Body of pancreas (tissue), 4 donors: Measurements from ENCODE around the gene CUEDC2. TPM values are rescaled to one million over a fixed set of nuclear protein-coding genes. Genes with fewer than 3 reads are reported as not detected.

Experiments
- ATAC-seq: fragments of 150-250 bp; one replicate; pipeline ENCODE4 v1.9.1; 2016
- DNase-seq, 4 donors: peaks; one replicate each; pipeline ENCODE4 v3.0.0-alpha.2; 2019
- H3K27ac ChIP-seq, 4 donors: fragments of 200-600 bp; sonication (generic); 1 replicate in 3 of 4; 2 replicates in 1 of 4; pipeline versions ENCODE4 v1.5.1 to v1.6.1; 2016 to 2019; ENCODE audit warnings: mild to moderate bottlenecking in 1 of 4, mixed read lengths in 1 of 4, moderate library complexity in 1 of 4
- H3K27me3 ChIP-seq, 2 donors: fragments of 200-600 bp; sonication (generic); one replicate each; pipeline ENCODE4 v1.6.0; 2016; ENCODE audit warnings: mild to moderate bottlenecking in 1 of 2
- H3K36me3 ChIP-seq, 2 donors: fragments of 200-600 bp; sonication (generic); replicated peaks in 1 of 2; 2 replicates each; pipeline ENCODE4 v1.5.1; 2016; ENCODE audit warnings: low read depth in 2 of 2; ENCODE audit not compliant: insufficient read depth in 1 of 2
- H3K4me1 ChIP-seq: fragments of 200-600 bp; sonication (generic); one replicate; pipeline ENCODE4 v1.6.0; 2016
- H3K4me3 ChIP-seq, 2 donors: fragments of 200-600 bp; sonication (generic); 1 replicate in 1 of 2; 2 replicates in 1 of 2; pipeline ENCODE4 v1.5.1; 2016 to 2019
- H3K9me3 ChIP-seq, 3 donors: fragments of 200-600 bp; sonication (generic); 1 replicate in 2 of 3; 2 replicates in 1 of 3; pipeline ENCODE4 v1.5.1; 2016
- CTCF ChIP-seq, 7 experiments: fragments of 450-650 bp in 4 of 7; fragments of 200-600 bp in 3 of 7; sonication (generic) in 3 of 7; IDR thresholded peaks; one replicate each; pipeline ENCODE4 v1.5.1; 2016 to 2019; ENCODE audit warnings: antibody characterized with exemption in 7 of 7
- POLR2A ChIP-seq, 3 donors: fragments of 450-650 bp; IDR thresholded peaks; one replicate each; pipeline ENCODE4 v1.6.1; 2016; ENCODE audit warnings: antibody characterized with exemption in 3 of 3, mild to moderate bottlenecking in 2 of 3
- WGBS, 2 donors: methylation state at CpG; one replicate each; pipeline ENCODE4 v1.1.5; 2017; 5-methylcytosine and 5-hydroxymethylcytosine counted together
- intact Hi-C: fragments of 100-400 bp; cut with DNase I; formaldehyde crosslinking; loops from one replicate; pipeline ENCODE4 v1.15.1; 2023
- total RNA-seq, 2 donors: library from RNA; depleted of rRNA; stranded (reverse); fragments of >200 nt; gene quantifications; one replicate each; pipeline ENCODE4 v1.1.0, GENCODE V29; 2016

CUEDC2 gene
- total RNA-seq, 2 donors from 2014 or later: 30.3 to 35.5 TPM

DNA sequence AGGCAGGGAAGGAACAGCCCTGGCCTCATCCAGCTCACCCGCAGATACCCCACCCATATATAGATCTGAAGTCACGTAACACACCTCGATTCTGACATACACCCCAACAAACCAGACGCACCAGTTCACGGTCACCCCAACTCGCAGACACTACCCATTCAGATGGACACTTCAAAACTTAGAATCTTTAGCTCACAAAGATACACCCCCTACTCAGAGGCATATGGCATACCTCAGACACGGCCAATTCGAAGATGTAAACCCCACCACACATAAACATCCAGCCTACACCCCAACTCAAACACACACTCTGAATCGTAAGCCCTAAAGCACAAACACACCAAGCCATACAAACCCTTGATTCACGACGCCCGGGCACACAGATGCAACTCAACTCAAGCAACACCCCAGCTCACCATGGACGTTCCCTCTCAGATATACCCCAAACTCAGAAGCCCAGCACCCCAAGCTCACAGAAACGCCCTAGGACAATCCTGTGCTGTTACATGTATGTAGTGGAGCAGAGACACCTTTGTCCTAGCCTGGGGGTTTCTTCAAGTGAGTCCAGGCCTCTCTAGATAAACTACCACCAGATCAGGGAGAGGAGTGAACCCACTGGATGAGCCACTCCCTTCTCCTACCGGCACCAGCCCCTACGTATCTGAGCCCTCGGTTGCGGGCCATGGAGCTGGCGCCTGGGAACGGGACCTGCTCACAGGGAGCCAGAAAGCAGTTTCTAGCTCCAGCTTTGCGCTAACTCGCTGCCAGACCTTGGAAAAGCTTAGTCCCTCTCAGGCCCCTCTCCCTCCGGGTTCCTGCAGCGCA lies 22.6 kb downstream of the CUEDC2 start:
- no peak for TF ChIP-seq POLR2A (IDR thresholded peaks at IDR 0.05)
- TF ChIP-seq CTCF (IDR thresholded peaks at IDR 0.05): no peak
- Histone ChIP-seq H3K4me1 (peaks cover 20% of the 10 kb centered on the region), H3K4me3 (no peak overlapping the region), H3K27me3 (peaks cover 0 to 35% of the 10 kb centered on the region in 2 donors), H3K27ac (no peak overlapping the region), H3K36me3 (no peaks in the 10 kb centered on the region), H3K9me3 (no peaks in the 10 kb centered on the region)
- ATAC-seq: no peak
- WGBS, 2 donors: 26 to 27% methylated on average over 19 to 24 of the region's 24 CpGs
- no peak for DNase-seq
- intact Hi-C loops: no loop called here

- intact Hi-C loops: no loop called here
- H3K36me3 ChIP-seq: no peaks in the 10 kb centered on the region
- peaks cover 20% of the 10 kb centered on the region for H3K4me1 ChIP-seq
- peak overlapping the region in 1 of 2 donors; percentile 12 for H3K4me3 ChIP-seq
- H3K9me3 ChIP-seq: no peaks in the 10 kb centered on the region
- peak; percentile 24 for ATAC-seq
- TF ChIP-seq POLR2A (IDR thresholded peaks at IDR 0.05) (peak in 1 of 3 donors; percentile 21), CTCF (IDR thresholded peaks at IDR 0.05) (no peak)
- 0 to 1% methylated on average over 6 to 83 of the region's 103 CpGs for WGBS, 2 donors
- no peak overlapping the region for H3K27ac ChIP-seq
- DNase-seq: peak in 2 of 4 donors; percentile 40 to 47
- peaks cover 0 to 35% of the 10 kb centered on the region in 2 donors for H3K27me3 ChIP-seq
These were observed 23.4 kb downstream of the CUEDC2 start for GRCh38 chr10:102408728-102409603.

- intact Hi-C loops: no loop called here
- ATAC-seq (no peak), DNase-seq (no peak)
- no peak overlapping the region for H3K27ac ChIP-seq
- WGBS, 2 donors: 47 to 59% methylated on average over 9 to 14 of the region's 14 CpGs
- no peaks in the 10 kb centered on the region for H3K36me3 ChIP-seq
- peaks cover 0 to 33% of the 10 kb centered on the region in 2 donors for H3K27me3 ChIP-seq
- no peaks in the 10 kb centered on the region for H3K9me3 ChIP-seq
- TF ChIP-seq POLR2A (IDR thresholded peaks at IDR 0.05) (no peak), CTCF (IDR thresholded peaks at IDR 0.05) (no peak)
- peaks cover 25% of the 10 kb centered on the region for H3K4me1 ChIP-seq
- H3K4me3 ChIP-seq: no peak overlapping the region
These were observed 24.1 kb downstream of the CUEDC2 start for GRCh38 chr10:102408131-102408727.

- no peaks in the 10 kb centered on the region for H3K9me3 ChIP-seq
- ATAC-seq (no peak), DNase-seq (no peak)
- peaks cover 0 to 27% of the 10 kb centered on the region in 2 donors for H3K27me3 ChIP-seq
- peaks cover 25% of the 10 kb centered on the region for H3K4me1 ChIP-seq
- H3K4me3 ChIP-seq: no peak overlapping the region
- H3K27ac ChIP-seq: no peak overlapping the region
- intact Hi-C loops: no loop called here
- no peak for TF ChIP-seq POLR2A (IDR thresholded peaks at IDR 0.05)
- TF ChIP-seq CTCF (IDR thresholded peaks at IDR 0.05): no peak
- no peaks in the 10 kb centered on the region for H3K36me3 ChIP-seq
- 71 to 75% methylated on average over 10 to 13 of the region's 13 CpGs for WGBS, 2 donors
These were observed 24.8 kb downstream of the CUEDC2 start for GRCh38 chr10:102407425-102408130.
